Ramos (cell line): ENCODE measurements around the gene NISCH.

ENCODE experiments used
- in situ Hi-C: fragments of 300-500 bp; cut with MboI; formaldehyde crosslinking; loops from one replicate; pipeline ENCODE4 v1.14.3; 2022; ENCODE audit warnings: low sequenced_read_pairs; ENCODE audit not compliant: unreplicated experiment

Gene NISCH

GRCh38 chr3:52487788-52488691, 32.6 kb downstream of the NISCH start:
- in situ Hi-C loops, result no loop called here

- in situ Hi-C loops, result no loop called here
These were observed 33.3 kb downstream of the NISCH start for GRCh38 chr3:52488746-52489145.

- in situ Hi-C loops, result no loop called here
These were observed 34.0 kb downstream of the NISCH start for GRCh38 chr3:52489453-52489852.

DNA sequence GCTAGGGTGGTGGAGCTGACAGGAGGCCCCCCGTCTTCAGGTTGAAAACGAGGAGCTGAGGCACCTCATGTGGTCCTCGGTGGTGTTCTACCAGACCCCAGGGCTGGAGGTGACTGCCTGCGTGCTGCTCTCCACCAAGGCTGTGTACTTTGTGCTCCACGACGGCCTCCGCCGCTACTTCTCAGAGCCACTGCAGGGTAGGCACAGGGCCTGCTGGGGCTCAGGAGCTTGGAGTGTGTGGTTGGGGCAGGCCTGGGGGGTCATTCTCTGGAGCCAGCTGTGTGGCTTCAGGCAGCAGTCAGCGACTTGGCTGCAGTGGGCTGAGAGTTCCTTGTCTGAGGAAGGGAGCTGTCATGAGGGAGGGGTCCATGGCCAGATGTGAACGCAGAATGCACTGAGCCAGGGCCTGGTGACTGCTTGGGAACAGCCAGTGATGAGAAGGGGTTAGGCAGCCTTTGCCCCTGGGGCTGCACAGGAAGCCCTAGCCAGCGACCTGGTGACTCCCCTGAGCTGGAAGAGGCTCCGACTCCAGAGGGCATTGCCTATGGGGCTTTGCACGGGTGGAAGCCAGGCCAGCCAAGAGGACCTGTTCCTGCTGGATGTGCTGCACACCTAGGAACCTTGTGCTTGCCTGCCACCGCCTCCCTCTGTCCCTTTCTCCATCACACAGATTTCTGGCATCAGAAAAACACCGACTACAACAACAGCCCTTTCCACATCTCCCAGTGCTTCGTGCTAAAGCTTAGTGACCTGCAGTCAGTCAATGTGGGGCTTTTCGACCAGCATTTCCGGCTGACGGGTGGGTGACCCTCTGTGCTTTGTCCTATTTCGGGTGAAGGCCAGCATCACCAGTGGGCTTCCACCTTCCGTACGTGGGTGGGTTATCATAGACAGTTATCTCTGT, 34.9 kb downstream of the NISCH start:
- in situ Hi-C loops, result no loop called here

GRCh38 chr3:52490939-52491526, 35.6 kb downstream of the NISCH start:
- in situ Hi-C loops, result no loop called here

- in situ Hi-C loops, result no loop called here
These were observed 36.7 kb downstream of the NISCH start for GRCh38 chr3:52492059-52492458.

DNA sequence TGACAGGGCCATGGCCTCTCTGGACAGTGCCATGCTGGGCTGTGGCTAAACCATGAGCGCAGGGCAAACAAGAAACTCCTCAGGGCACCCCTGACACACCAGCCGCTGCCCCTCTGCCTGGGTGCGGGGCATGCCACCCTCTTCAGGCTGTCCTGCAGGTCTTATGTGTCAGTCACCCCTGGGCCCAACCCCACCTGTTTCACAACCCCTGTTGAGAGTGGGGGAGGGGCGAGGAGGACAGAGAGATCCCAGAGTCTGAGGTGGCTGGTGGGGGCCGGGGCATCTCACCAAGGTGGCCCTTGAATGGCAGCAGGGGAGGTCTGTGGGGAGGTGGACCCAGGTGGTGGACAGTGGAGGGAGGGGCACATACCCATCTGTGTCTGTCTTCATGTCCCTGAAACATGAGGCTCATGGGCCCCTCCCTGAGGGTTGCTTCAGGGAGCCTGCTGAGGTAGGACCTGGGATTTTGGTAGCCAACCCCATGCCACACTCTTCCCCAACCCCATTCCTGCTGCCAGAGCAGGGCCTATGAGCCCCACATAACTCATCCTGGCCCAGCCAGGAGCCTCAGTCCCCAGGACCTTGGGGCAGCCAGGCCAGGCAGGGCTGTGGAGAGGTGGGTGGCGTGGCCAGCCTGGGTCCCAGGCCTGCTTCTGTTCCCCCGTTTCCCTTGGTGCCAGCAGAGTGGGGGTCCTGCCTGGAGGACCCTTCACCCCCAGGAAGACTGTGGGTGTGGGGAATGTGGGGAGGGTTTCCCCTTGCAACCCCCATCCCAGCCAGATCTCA, 38.0 kb downstream of the NISCH start:
- in situ Hi-C loops, result no loop called here

DNA sequence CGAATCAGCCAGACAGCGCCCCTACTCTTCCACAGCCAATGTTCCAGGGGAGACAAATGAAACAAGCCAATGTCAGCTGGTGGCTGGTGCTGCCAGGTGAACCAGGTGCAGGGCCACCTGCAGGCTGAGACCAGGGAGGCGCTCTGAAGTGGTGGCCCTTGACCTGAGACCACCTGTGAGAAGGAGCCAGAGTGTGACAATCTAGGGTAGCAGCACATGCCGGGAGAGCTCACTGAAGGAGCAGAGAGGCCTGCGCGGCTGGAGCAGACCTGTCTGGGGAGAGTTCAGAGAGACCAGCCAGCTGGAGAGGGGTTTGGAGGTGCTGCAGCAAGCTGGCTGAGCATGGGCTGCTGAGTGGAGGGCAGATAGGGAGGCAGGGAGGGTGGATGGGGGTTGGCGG, 39.0 kb downstream of the NISCH start:
- in situ Hi-C loops, result no loop called here

DNA sequence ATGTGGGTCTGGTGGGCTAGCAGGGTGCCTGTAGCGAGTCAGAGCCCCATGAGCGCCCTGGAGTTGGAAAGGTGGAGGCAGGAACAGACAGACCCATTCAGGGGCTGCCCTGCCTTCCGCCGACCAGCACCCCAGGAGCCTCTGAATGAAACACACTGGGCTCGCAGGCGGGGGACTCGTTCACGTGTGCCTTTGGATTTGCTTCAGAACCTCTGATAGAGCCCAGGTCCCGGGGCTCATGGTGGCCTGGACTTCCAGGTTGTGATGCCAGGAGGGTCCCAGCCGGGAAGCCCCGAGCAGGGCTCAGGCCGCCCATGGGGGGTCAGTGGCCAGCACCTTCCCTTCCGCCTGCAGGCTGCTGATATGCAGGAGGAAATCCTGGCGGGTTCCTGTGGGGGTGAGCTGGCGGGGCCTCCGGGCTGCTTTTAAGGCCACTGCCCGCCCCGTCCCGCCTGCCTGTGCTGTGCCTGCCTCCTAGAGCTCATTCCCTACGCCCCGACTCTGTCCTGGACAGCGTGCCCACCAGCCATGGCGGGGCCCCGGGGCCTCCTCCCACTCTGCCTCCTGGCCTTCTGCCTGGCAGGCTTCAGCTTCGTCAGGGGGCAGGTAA, 39.6 kb downstream of the NISCH start, which contains the start of gene STAB1:
Gene STAB1 (plus strand): TSS at position 453 of the 610 bp plus-strand sequence. CDS start 76 bp downstream, at position 529.
- in situ Hi-C loops, result no loop called here

- in situ Hi-C loops, result no loop called here
These were observed 40.6 kb downstream of the NISCH start for GRCh38 chr3:52495777-52496602.

GRCh38 chr3:52498137-52499054, 43.0 kb downstream of the NISCH start:
- in situ Hi-C loops, result no loop called here

- in situ Hi-C loops, result no loop called here
These were observed 45.6 kb downstream of the NISCH start for GRCh38 chr3:52501046-52501445.

GRCh38 chr3:52502001-52502400, 46.6 kb downstream of the NISCH start:
- in situ Hi-C loops, result no loop called here

GRCh38 chr3:52502808-52503350, 47.5 kb downstream of the NISCH start:
- in situ Hi-C loops, result no loop called here

GRCh38 chr3:52503788-52504424, 48.5 kb downstream of the NISCH start:
- in situ Hi-C loops, result no loop called here

DNA sequence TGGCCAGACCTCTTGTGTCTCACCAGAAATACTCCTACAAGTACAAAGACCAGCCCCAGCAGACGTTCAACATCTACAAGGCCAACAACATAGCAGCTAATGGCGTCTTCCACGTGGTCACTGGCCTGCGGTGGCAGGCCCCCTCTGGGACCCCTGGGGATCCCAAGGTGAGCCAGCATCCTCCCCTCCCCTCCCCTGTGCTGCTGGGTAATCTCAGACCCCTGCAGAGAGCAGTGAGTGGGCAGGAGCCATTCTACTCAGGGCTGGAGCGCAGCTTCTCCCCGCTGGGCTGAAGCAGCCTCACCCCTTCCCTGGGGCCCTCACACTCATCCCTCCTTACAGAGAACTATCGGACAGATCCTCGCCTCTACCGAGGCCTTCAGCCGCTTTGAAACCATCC, 49.6 kb downstream of the NISCH start:
- in situ Hi-C loops, result no loop called here
